Heart right ventricle (tissue), 16 donors: Measurements from ENCODE around the gene ARHGEF3. TPM values are rescaled to one million over a fixed set of nuclear protein-coding genes. Genes with fewer than 3 reads are reported as not detected.

Experiments
- ATAC-seq, 8 donors: fragments of 200-7000 bp; cut with Tn5 transposase; one replicate each; pipeline ENCODE4 v1.9.1; 2020; ENCODE audit warnings: mild to moderate bottlenecking in 8 of 8, moderate library complexity in 8 of 8, moderate number of reproducible peaks in 1 of 8
- DNase-seq, 2 donors: peaks; one replicate each; pipeline ENCODE4 v3.0.0-alpha.2; 2020
- H3K27ac ChIP-seq, 10 donors: fragments of 200-600 bp; sonication (generic) in 2 of 10; one replicate each; pipeline versions ENCODE4 v1.5.0 to v1.8.0; 2020 to 2022; ENCODE audit warnings: mild to moderate bottlenecking in 3 of 10
- H3K27me3 ChIP-seq, 7 donors: fragments of 200-600 bp; one replicate each; pipeline ENCODE4 v1.8.0; 2021 to 2022; ENCODE audit warnings: mild to moderate bottlenecking in 2 of 7
- H3K36me3 ChIP-seq, 9 donors: fragments of 200-600 bp; sonication (generic) in 1 of 9; one replicate each; pipeline versions ENCODE4 v1.5.0 to v1.8.0; 2020 to 2022; ENCODE audit warnings: mild to moderate bottlenecking in 2 of 9
- H3K4me1 ChIP-seq, 9 donors: fragments of 200-600 bp; sonication (generic) in 1 of 9; one replicate each; pipeline versions ENCODE4 v1.5.0 to v1.8.0; 2020 to 2022; ENCODE audit warnings: mild to moderate bottlenecking in 4 of 9
- H3K4me3 ChIP-seq, 10 donors: fragments of 200-600 bp; sonication (generic) in 2 of 10; one replicate each; pipeline versions ENCODE4 v1.5.0 to v1.8.0; 2020 to 2022; ENCODE audit warnings: mild to moderate bottlenecking in 7 of 10, moderate library complexity in 2 of 10
- H3K9me3 ChIP-seq, 11 donors: fragments of 200-600 bp in 10 of 11; sonication (generic) in 2 of 11; one replicate each; pipeline versions ENCODE4 v1.5.0 to v1.8.0; 2013 to 2022; ENCODE audit warnings: mild to moderate bottlenecking in 2 of 11, control low read depth in 1 of 11, moderate library complexity in 1 of 11
- WGBS, 2 donors: extraction: QIAGEN DNeasy Blood & Tissue Kit; methylation state at CpG; one replicate each; pipeline ENCODE4 v1.1.7; 2013; ENCODE audit warnings: inconsistent platforms in 1 of 2; 5-methylcytosine and 5-hydroxymethylcytosine counted together
- intact Hi-C, 10 donors: fragments of 100-400 bp; cut with DNase I; formaldehyde crosslinking; loops; one replicate each; pipeline versions ENCODE4 v1.11.1 to v1.14.2; 2022
- polyA plus RNA-seq, 2 donors: library from polyadenylated mRNA; stranded (reverse); fragments of 200-250 nt; gene quantifications; one replicate each; pipeline ENCODE4 v1.2.3, GENCODE V29; 2013
- total RNA-seq, 10 donors: library from RNA; stranded (reverse); fragmentation: NEBNext Ultra II Directional in 3 of 10; extraction: Animal tissue kit (Norgen Biotek cat#: 25700) in 3 of 10; gene quantifications; one replicate each; pipeline versions ENCODE4 v1.2.1 to v1.2.4, GENCODE V29; 2021 to 2023
- TF ChIP-seq, protein P1 (sequence below), 9 donors: fragments of 200-600 bp; sonication (generic) in 2 of 9; IDR thresholded peaks; one replicate each; pipeline versions ENCODE4 v1.5.0 to v1.8.0; 2021 to 2022; ENCODE audit warnings: antibody characterized with exemption in 9 of 9, mild to moderate bottlenecking in 5 of 9, moderate library complexity in 1 of 9
- donor health status: Arrhythmogenic right ventricular cardiomyopathy.
- donor health status: ischemic (EF 13 %, LVEDD 7.1; RV severe dilation, severe dysfunction).
- donor health status: healthy with polysubstance abuse.
- donor health status: DM: no; HTN: yes; CAD: no.
- donor health status: DM: no; HTN: no; CAD: no.
- donor health status: ischemic (EF 25% LVEDD 6.9; RV normal size, moderate dysfunction).
- donor health status: ischemic (EF 25% LVEDD 5.7; RV mildly dilated, moderate dysfunction).
- donor health status: healthy.
- donor health status: DM: yes; HTN: yes; CAD: no.
- donor health status: Ischemic cardiomyopathy.
- donor health status: ischemic (EF 35%, LVEDD 5.7; RV mildly dilated, moderate dysfunction).
- donor health status: nonischemic (EF 11% LVEDD 7.7; RV severe dilation, severe dysfunction).
- donor health status: DM: yes; HTN: yes; CAD: no.
- donor health status: PGD.
- donor health status: ischemic (EF 29% LVEDD 5.4; RV normal size, mild dysfunction).
- donor health status: nonischemic (EF 23%, LVEDD 6.1; RV moderate dilation, normal function).

Gene ARHGEF3
- total and polyA plus RNA-seq, 12 donors: 6.6 to 26.1 (median 17.0) TPM

DNA sequence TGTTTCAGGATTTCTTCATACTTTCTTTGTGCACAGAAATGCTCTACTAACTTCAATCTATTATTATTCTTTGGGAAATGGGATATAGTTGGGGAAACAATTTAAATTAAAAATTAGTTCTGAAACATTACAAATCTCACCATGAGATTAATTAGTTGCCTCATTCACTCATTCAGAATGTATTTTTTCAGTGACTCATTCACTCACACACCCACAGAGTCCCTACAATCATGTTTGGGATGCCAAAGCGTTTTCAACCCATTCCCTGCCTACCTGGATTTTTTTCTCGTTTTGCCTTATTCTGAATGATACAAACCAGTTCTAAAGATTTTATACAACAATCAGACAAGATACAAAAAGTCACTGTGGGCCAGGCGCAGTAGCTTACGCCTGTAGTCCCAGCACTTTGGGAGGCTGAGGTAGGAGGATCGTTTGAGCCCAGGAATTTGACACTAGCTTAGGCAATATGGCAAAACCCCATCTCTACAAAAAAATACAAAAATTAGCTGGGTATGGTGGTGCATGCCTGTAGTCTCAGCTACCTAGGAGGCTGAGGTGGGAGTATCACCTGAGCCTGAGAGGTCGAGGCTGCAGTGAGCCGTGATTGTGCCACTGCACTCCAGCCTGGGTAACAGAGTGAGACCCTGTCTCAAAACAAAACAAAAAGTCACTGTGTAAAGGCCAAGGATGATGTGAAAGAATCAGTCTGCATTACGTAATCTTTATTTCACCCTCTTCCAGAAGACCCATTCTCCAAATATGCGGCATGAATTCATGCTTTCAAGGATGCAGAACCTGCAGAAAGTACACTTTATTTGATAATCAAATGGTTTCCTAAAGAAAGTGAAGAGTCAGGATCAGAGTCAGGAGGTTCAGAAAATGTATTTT lies 34.8 kb upstream of the ARHGEF3 start:
- WGBS, 2 donors: 84 to 85% methylated on average over 9 of the region's 9 CpGs
- TF ChIP-seq, protein P1, sequence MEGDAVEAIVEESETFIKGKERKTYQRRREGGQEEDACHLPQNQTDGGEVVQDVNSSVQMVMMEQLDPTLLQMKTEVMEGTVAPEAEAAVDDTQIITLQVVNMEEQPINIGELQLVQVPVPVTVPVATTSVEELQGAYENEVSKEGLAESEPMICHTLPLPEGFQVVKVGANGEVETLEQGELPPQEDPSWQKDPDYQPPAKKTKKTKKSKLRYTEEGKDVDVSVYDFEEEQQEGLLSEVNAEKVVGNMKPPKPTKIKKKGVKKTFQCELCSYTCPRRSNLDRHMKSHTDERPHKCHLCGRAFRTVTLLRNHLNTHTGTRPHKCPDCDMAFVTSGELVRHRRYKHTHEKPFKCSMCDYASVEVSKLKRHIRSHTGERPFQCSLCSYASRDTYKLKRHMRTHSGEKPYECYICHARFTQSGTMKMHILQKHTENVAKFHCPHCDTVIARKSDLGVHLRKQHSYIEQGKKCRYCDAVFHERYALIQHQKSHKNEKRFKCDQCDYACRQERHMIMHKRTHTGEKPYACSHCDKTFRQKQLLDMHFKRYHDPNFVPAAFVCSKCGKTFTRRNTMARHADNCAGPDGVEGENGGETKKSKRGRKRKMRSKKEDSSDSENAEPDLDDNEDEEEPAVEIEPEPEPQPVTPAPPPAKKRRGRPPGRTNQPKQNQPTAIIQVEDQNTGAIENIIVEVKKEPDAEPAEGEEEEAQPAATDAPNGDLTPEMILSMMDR (IDR thresholded peaks at IDR 0.05): no peak
- H3K36me3 ChIP-seq: no peaks in the 10 kb centered on the region
- no peak for ATAC-seq
- no peak for DNase-seq
- H3K27me3 ChIP-seq: no peaks in the 10 kb centered on the region
- no peak overlapping the region for H3K27ac ChIP-seq
- peaks cover 0 to 11% (median 0%) of the 10 kb centered on the region in 9 donors for H3K4me1 ChIP-seq
- no peak overlapping the region for H3K4me3 ChIP-seq
- no peaks in the 10 kb centered on the region for H3K9me3 ChIP-seq
- intact Hi-C loops: no loop called here

DNA sequence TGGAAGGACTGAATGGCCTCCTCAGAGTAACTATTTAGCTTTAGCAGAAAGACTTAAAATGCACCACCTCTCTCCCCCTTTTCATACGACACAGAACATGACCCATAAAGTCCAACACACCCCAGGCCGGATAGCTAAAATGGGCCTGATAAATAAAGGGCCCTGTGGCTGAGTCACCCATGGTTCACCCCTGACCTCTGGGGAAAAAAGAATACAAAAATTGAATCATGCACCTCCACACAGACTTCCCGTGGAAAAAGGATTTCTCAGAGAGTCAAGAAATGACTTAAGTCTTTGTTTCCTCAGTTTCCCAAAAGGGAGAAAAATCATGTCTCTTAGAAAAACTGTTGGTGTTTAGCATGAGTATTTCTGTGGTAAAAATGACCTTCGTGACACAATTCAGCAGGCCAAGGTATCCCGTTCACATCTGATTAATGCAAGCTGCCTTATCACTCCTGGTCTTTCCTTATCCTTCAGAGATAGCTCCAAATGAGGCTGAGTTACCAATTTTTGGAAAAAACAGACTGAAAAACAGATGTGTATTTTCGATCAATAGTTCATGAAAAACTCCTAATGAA lies 34.0 kb upstream of the ARHGEF3 start:
- ATAC-seq: no peak
- Histone ChIP-seq H3K27me3 (no peaks in the 10 kb centered on the region), H3K9me3 (no peaks in the 10 kb centered on the region), H3K4me1 (peaks cover 0 to 11% (median 0%) of the 10 kb centered on the region in 9 donors), H3K4me3 (no peak overlapping the region), H3K27ac (no peak overlapping the region), H3K36me3 (no peaks in the 10 kb centered on the region)
- DNase-seq: no peak
- intact Hi-C loops: no loop called here
- TF ChIP-seq, protein P1 (IDR thresholded peaks at IDR 0.05): no peak
- 82 to 91% methylated on average over 6 of the region's 6 CpGs for WGBS, 2 donors

DNA sequence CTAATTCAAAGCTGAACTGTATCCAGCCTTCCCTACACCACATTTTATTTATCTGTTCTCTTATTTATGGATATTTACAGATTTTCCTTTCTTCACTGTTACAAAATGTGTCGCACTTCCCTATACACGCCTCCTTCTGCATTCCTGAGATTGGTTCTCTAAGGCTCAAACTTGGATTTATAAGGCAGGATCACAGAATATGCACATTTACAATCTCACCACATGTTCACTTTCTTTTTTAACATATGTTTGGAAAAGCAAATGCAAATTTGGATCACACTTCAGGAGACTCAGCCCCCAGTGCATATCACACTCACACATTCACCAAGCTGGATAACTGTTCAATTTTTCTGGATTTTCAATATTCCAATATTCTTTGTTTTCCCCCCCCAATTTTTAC lies 31.8 kb upstream of the ARHGEF3 start:
- DNase-seq (no peak), ATAC-seq (no peak)
- Histone ChIP-seq H3K36me3 (no peaks in the 10 kb centered on the region), H3K4me3 (no peak overlapping the region), H3K4me1 (peaks cover 0 to 11% (median 0%) of the 10 kb centered on the region in 9 donors), H3K9me3 (no peaks in the 10 kb centered on the region), H3K27ac (no peak overlapping the region), H3K27me3 (no peaks in the 10 kb centered on the region)
- 83 to 86% methylated on average over 2 of the region's 2 CpGs for WGBS, 2 donors
- intact Hi-C loops: no loop called here
- TF ChIP-seq, protein P1 (IDR thresholded peaks at IDR 0.05): no peak

DNA sequence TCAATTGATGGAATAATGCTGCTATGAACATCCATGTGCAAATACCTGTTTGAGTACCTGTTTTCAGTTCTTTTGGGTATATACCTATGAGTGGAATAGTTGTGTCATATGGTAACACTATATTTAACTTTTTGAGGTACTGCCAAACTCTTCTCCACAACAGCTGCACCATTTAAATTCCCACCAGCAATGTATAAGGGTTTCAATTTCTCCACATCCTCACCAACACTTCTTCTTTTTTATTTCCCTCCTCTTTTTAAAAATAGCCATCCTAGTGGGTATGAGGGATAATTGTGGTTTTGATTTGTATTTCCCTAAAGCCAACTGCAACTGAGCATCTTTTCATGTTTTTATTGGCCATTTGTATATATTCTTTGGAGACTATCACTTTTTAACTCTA lies 31.3 kb upstream of the ARHGEF3 start:
- TF ChIP-seq, protein P1 (IDR thresholded peaks at IDR 0.05): no peak
- Histone ChIP-seq H3K27ac (no peak overlapping the region), H3K9me3 (no peaks in the 10 kb centered on the region), H3K4me3 (no peak overlapping the region), H3K27me3 (no peaks in the 10 kb centered on the region), H3K36me3 (no peaks in the 10 kb centered on the region), H3K4me1 (peaks cover 0 to 11% (median 0%) of the 10 kb centered on the region in 9 donors)
- intact Hi-C loops: no loop called here
- ATAC-seq: no peak
- no peak for DNase-seq
